SK-N-SH (cell line): ENCODE results near the gene TNXB.

Source experiments
- CTCF ChIP-seq: fragments of 200-600 bp; sonication (generic); IDR thresholded peaks from 2 replicates; pipeline ENCODE4 v1.6.1; 2017; ENCODE audit warnings: antibody characterized with exemption, mild to moderate bottlenecking, moderate library complexity
- EP300 ChIP-seq, 2 experiments: IDR thresholded peaks; 2 replicates each; pipeline versions ENCODE4 v1.4.0 to v1.6.1; 2012; ENCODE audit warnings: borderline replicate concordance in 1 of 2, low read depth in 1 of 2, low read length in 1 of 2

- TF ChIP-seq CTCF: no peak
- no peak for TF ChIP-seq EP300 (IDR thresholded peaks at IDR 0.05; ENCODE audit: borderline replicate concordance in 1 of 2, low read depth in 1 of 2, low read length in 1 of 2)
Observed at GRCh38 chr6:32064706-32065105, 44.4 kb downstream of the TNXB start.
